K562 (cell line): Measurements from ENCODE around the gene PBXIP1. TPM values are rescaled to one million over a fixed set of nuclear protein-coding genes. Genes with fewer than 3 reads are reported as not detected.
A peak's percentile ranks its signal among the peaks of the same experiment; 100 is the strongest.

Experiments
- BRF1 ChIP-seq: IDR thresholded peaks from 3 replicates; pipeline ENCODE4 v1.6.1; 2011; ENCODE audit warnings: borderline replicate concordance, mild to moderate bottlenecking; ENCODE audit not compliant: insufficient read length; ENCODE audit errors: extremely low read depth
- C11orf30 ChIP-seq: fragments of 450-650 bp; IDR thresholded peaks from 2 replicates; pipeline ENCODE4 v1.6.1; 2016; ENCODE audit warnings: low read depth, mild to moderate bottlenecking
- DDX20 ChIP-seq: fragments of 450-650 bp; IDR thresholded peaks from 2 replicates; pipeline ENCODE4 v1.6.1; 2016; ENCODE audit warnings: missing genetic modification characterization, low read depth, mild to moderate bottlenecking, missing compliant biosample characterization, moderate library complexity
- E2F3 ChIP-seq: fragments of 250-450 bp; sonication (Bioruptor Pico); IDR thresholded peaks from 2 replicates; pipeline ENCODE4 v1.4.0; 2020; ENCODE audit warnings: mild to moderate bottlenecking
- EP300 ChIP-seq: IDR thresholded peaks from 2 replicates; pipeline ENCODE4 v1.6.1; 2012; ENCODE audit warnings: low read length, improper control_type of control experiment
- ETV6 ChIP-seq, 3 experiments: fragments of 150-350 bp in 1 of 3; sonication (generic) in 1 of 3; formaldehyde crosslinking in 1 of 3; IDR thresholded peaks; 2 replicates each; pipeline versions ENCODE4 v1.6.1 to v1.8.0; 2014 to 2022; ENCODE audit warnings: borderline replicate concordance in 2 of 3, low read depth in 2 of 3, antibody characterized with exemption in 1 of 3, low read length in 1 of 3, mild to moderate bottlenecking in 1 of 3, missing genetic modification reagents in 1 of 3
- GTF2A2 ChIP-seq: IDR thresholded peaks from 2 replicates; pipeline ENCODE4 v1.6.1; 2016; ENCODE audit warnings: mild to moderate bottlenecking, missing genetic modification characterization, missing compliant biosample characterization
- HSF4 ChIP-seq: fragments of 250-450 bp; sonication (Bioruptor Pico); IDR thresholded peaks from 2 replicates; pipeline ENCODE4 v2.1.2; 2022; ENCODE audit warnings: mild to moderate bottlenecking, moderate library complexity, borderline replicate concordance
- KLF6 ChIP-seq: fragments of 250-450 bp; sonication (Bioruptor Pico); IDR thresholded peaks from 2 replicates; pipeline ENCODE4 v1.4.0; 2020; ENCODE audit warnings: mild to moderate bottlenecking, moderate library complexity, borderline replicate concordance
- L3MBTL2 ChIP-seq: fragments of 450-650 bp; IDR thresholded peaks from 2 replicates; pipeline ENCODE4 v1.6.1; 2016; ENCODE audit warnings: mild to moderate bottlenecking, moderate library complexity
- MTA3 ChIP-seq: fragments of 450-650 bp; formaldehyde crosslinking; IDR thresholded peaks from 2 replicates; pipeline ENCODE4 v1.6.1; 2017; ENCODE audit warnings: mild to moderate bottlenecking, borderline replicate concordance
- MXI1 ChIP-seq: IDR thresholded peaks from 2 replicates; pipeline ENCODE4 v1.6.1; 2011; ENCODE audit warnings: low read depth, mild to moderate bottlenecking, improper control_type of control experiment, low read length
- PML ChIP-seq: IDR thresholded peaks from 2 replicates; pipeline ENCODE4 v1.6.1; 2012; ENCODE audit warnings: low read length, inconsistent platforms
- RAD21 ChIP-seq, 2 experiments: fragments of 250-450 bp in 1 of 2; fragments of 450-650 bp in 1 of 2; sonication (Bioruptor Pico) in 1 of 2; formaldehyde crosslinking in 1 of 2; IDR thresholded peaks in 1 of 2; conservative IDR thresholded peaks in 1 of 2; 2 replicates each; pipeline versions ENCODE4 v1.4.0 to v1.8.0; 2020 to 2022; ENCODE audit warnings: mild to moderate bottlenecking in 2 of 2, moderate library complexity in 1 of 2
- RBM15 ChIP-seq: fragments of 200-400 bp; formaldehyde crosslinking; IDR thresholded peaks from 2 replicates; pipeline ENCODE4 v1.6.1; 2018; ENCODE audit warnings: mild to moderate bottlenecking, low read length, moderate library complexity; ENCODE audit not compliant: insufficient read depth
- RUNX1 ChIP-seq: sonication (generic); IDR thresholded peaks from 2 replicates; pipeline ENCODE4 v1.6.1; 2016; ENCODE audit warnings: antibody characterized with exemption, low read depth
- SMAD1 ChIP-seq: fragments of 150-350 bp; IDR thresholded peaks from 2 replicates; pipeline ENCODE4 v1.6.1; 2014; ENCODE audit warnings: low read length, low read depth; ENCODE audit not compliant: partially characterized antibody
- TAF7 ChIP-seq: fragments of 450-650 bp; IDR thresholded peaks from 2 replicates; pipeline ENCODE4 v1.6.1; 2016; ENCODE audit warnings: missing genetic modification characterization, missing compliant biosample characterization
- TARDBP ChIP-seq: fragments of 450-650 bp; IDR thresholded peaks from 2 replicates; pipeline ENCODE4 v1.6.1; 2016
- TCFL5 ChIP-seq: fragments of 250-450 bp; sonication (Bioruptor Pico); conservative IDR thresholded peaks from 2 replicates; pipeline ENCODE4 v1.6.1; 2021; ENCODE audit warnings: mild to moderate bottlenecking, moderate library complexity, matching md5 sums
- TEAD4 ChIP-seq, 2 experiments: sonication (generic) in 1 of 2; formaldehyde crosslinking in 1 of 2; IDR thresholded peaks; 2 replicates each; pipeline versions ENCODE4 v1.6.1 to v1.8.0; 2012 to 2022; ENCODE audit warnings: borderline replicate concordance in 1 of 2, inconsistent platforms in 1 of 2, low read length in 1 of 2, mild to moderate bottlenecking in 1 of 2, missing genetic modification reagents in 1 of 2
- ZNF12 ChIP-seq: sonication (generic); formaldehyde crosslinking; IDR thresholded peaks from 2 replicates; pipeline ENCODE4 v1.4.0; 2020; ENCODE audit warnings: mild to moderate bottlenecking, missing genetic modification reagents
- ZNF175 ChIP-seq: fragments of 200-800 bp; sonication (Bioruptor generic); IDR thresholded peaks from 2 replicates; pipeline ENCODE4 v1.6.1; 2016; ENCODE audit warnings: low read depth, mild to moderate bottlenecking, missing genetic modification characterization, missing compliant biosample characterization
- ZNF639 ChIP-seq, 2 experiments: fragments of 200-800 bp in 1 of 2; sonication (Bioruptor generic) in 1 of 2; sonication (generic) in 1 of 2; formaldehyde crosslinking in 1 of 2; IDR thresholded peaks in 1 of 2; conservative IDR thresholded peaks in 1 of 2; 2 replicates each; pipeline versions ENCODE4 v1.5.0 to v1.6.1; 2016 to 2020; ENCODE audit warnings: missing compliant biosample characterization in 1 of 2, missing genetic modification characterization in 1 of 2, missing genetic modification reagents in 1 of 2
- ZNF699 ChIP-seq: fragments of 250-450 bp; sonication (Bioruptor Pico); IDR thresholded peaks from 2 replicates; pipeline ENCODE4 v1.8.0; 2021; ENCODE audit warnings: mild to moderate bottlenecking, moderate library complexity; ENCODE audit not compliant: insufficient replicate concordance
- polyA plus RNA-seq, 8 experiments: library from polyadenylated mRNA; depleted of rRNA in 4 of 8; stranded (reverse) in 5 of 8; unstranded in 3 of 8; fragments of >200 nt; fragmentation: Nextera tagmentation in 2 of 8; fragmentation: Illumina TruSeq in 1 of 8; extraction: Ambion mirVana in 2 of 8; extraction: Trizol in 1 of 8; gene quantifications; 2 replicates each; pipeline versions ENCODE4 v1.2.1 to v1.2.3, GENCODE V29; 2011 to 2014; ENCODE audit warnings: inconsistent platforms in 1 of 8, missing spikeins in 1 of 8
- total RNA-seq, 7 experiments: library from RNA; depleted of rRNA in 6 of 7; stranded (reverse); fragments of >200 nt in 6 of 7; fragmentation: Illumina TruSeq in 2 of 7; extraction: Trizol in 2 of 7; gene quantifications; 2 replicates each; pipeline versions ENCODE4 v1.2.1 to v1.2.3, GENCODE V29; 2011 to 2021; ENCODE audit warnings: low replicate concordance in 1 of 7

The PBXIP1 gene
- total and polyA plus RNA-seq, 9 of the 15 experiments (the other 6 are each of a cell fraction or from before 2014, with no cell fraction given): 0.13 to 8.3 (median 5.8) TPM

GRCh38 chr1:155000726-155001424 lies 45.0 kb upstream of the PBXIP1 start (continued):
- no peak; the same call in 1 of the 2 replicates for TF ChIP-seq TEAD4 (IDR thresholded peaks at IDR 0.05; ENCODE audit: low read length)
- TF ChIP-seq TEAD4 (CRISPR knock-in tag; IDR thresholded peaks at IDR 0.05; ENCODE audit: borderline replicate concordance): no peak
- TF ChIP-seq KLF6: 0 out of 2 replicates have a peak, but pooled peaks have one; percentile 36
- peak; percentile 66; the same call in 1 of the 2 replicates for TF ChIP-seq PML
- peak; percentile 92 for TF ChIP-seq MTA3
- peak; percentile 88 for TF ChIP-seq TARDBP
- TF ChIP-seq EP300: peak; percentile 57
- no peak for TF ChIP-seq SMAD1
- 0 out of 2 replicates have a peak, but pooled peaks have one; percentile 36 for TF ChIP-seq TCFL5 (CRISPR knock-in tag)
- TF ChIP-seq ZNF699 (CRISPR knock-in tag): no peak
- no peak for TF ChIP-seq HSF4 (CRISPR knock-in tag)
- TF ChIP-seq RBM15: no peak
- TF ChIP-seq TAF7 (tag): peak; percentile 68; the same call in 1 of the 2 replicates
- no peak for TF ChIP-seq BRF1
- TF ChIP-seq DDX20: no peak
- no peak for TF ChIP-seq ETV6 (IDR thresholded peaks at IDR 0.05; ENCODE audit: borderline replicate concordance in 1 of 2, low read depth in 2 of 2, low read length in 1 of 2)
- no peak for TF ChIP-seq ETV6 (CRISPR knock-in tag; IDR thresholded peaks at IDR 0.05; ENCODE audit: borderline replicate concordance)
- TF ChIP-seq RUNX1: no peak
- TF ChIP-seq ZNF175 (CRISPR knock-in tag): no peak
- TF ChIP-seq E2F3 (CRISPR knock-in tag): peak; percentile 48; the same call in 1 of the 2 replicates
- peak in 1 of 2 experiments; percentile 76; a peak in 2 of 4 replicates for TF ChIP-seq ZNF639 (CRISPR knock-in tag; conservative IDR thresholded peaks at IDR 0.05 in 1 of 2, IDR thresholded peaks at IDR 0.05 in 1 of 2)
- peak; percentile 50 for TF ChIP-seq MXI1
- TF ChIP-seq ZNF12 (CRISPR knock-in tag): no peak
- peak; percentile 82 for TF ChIP-seq C11orf30
- TF ChIP-seq GTF2A2 (tag): peak; percentile 58; the same call in 1 of the 2 replicates
- peak; percentile 92 for TF ChIP-seq L3MBTL2
- TF ChIP-seq RAD21 (CRISPR knock-in tag; conservative IDR thresholded peaks at IDR 0.05 in 1 of 2, IDR thresholded peaks at IDR 0.05 in 1 of 2): peak; percentile 22 to 23
